Neuronal stem cell (in vitro differentiated cells): ENCODE measurements around the gene FAM72C.
"Not testable (repeated sequence)": the region's sequence is repeated elsewhere in the genome, so short reads cannot be mapped to it uniquely, and the experiment has no call there.

Experiments
- DNase-seq: peaks from one replicate; pipeline ENCODE4 v3.0.0-alpha.2; 2013; ENCODE audit warnings: low spot score
- H2AFZ ChIP-seq: one replicate; pipeline ENCODE4 v1.6.1; 2013; ENCODE audit warnings: mild to moderate bottlenecking, low read length, inconsistent platforms
- H2AK5ac ChIP-seq: 2 replicates; pipeline ENCODE4 v1.6.1; 2013; ENCODE audit warnings: low read depth, mild to moderate bottlenecking, inconsistent platforms, low read length, moderate library complexity, mixed read lengths
- H2BK120ac ChIP-seq: 2 replicates; pipeline ENCODE4 v1.6.1; 2013; ENCODE audit warnings: low read depth, mild to moderate bottlenecking, inconsistent platforms, low read length, moderate library complexity, mixed read lengths
- H2BK12ac ChIP-seq: one replicate; pipeline ENCODE4 v1.6.1; 2013; ENCODE audit warnings: low read length, inconsistent platforms
- H2BK15ac ChIP-seq: 2 replicates; pipeline ENCODE4 v1.6.1; 2013; ENCODE audit warnings: mild to moderate bottlenecking, low read length, inconsistent platforms, mixed read lengths
- H2BK5ac ChIP-seq: one replicate; pipeline ENCODE4 v1.6.1; 2013; ENCODE audit warnings: inconsistent platforms, mild to moderate bottlenecking, low read length, moderate library complexity
- H3K14ac ChIP-seq: one replicate; pipeline ENCODE4 v1.6.1; 2013; ENCODE audit warnings: low read length, inconsistent platforms
- H3K18ac ChIP-seq: 2 replicates; pipeline ENCODE4 v1.6.1; 2013; ENCODE audit warnings: low read length, inconsistent platforms
- H3K23ac ChIP-seq: 2 replicates; pipeline ENCODE4 v1.6.1; 2013; ENCODE audit warnings: low read depth, mild to moderate bottlenecking, mixed read lengths, low read length, inconsistent platforms; ENCODE audit not compliant: poor library complexity
- H3K27ac ChIP-seq: replicated peaks from 3 replicates; pipeline ENCODE4 v1.5.1; 2013; ENCODE audit warnings: low read length, inconsistent platforms
- H3K27me3 ChIP-seq, 3 experiments: 2 replicates each; pipeline ENCODE4 v1.6.1; 2013; ENCODE audit warnings: low read length in 3 of 3, mild to moderate bottlenecking in 2 of 3, inconsistent platforms in 1 of 3, low read depth in 1 of 3, mixed read lengths in 1 of 3, moderate library complexity in 1 of 3; ENCODE audit not compliant: control insufficient read depth in 3 of 3, insufficient read depth in 3 of 3
- H3K36me3 ChIP-seq, 2 donors: replicated peaks in 1 of 2; 2 replicates each; pipeline ENCODE4 v1.6.1; 2013; ENCODE audit warnings: low read length in 2 of 2; ENCODE audit not compliant: control insufficient read depth in 2 of 2, insufficient read depth in 2 of 2
- H3K4ac ChIP-seq: 2 replicates; pipeline ENCODE4 v1.6.1; 2013; ENCODE audit warnings: inconsistent platforms, mild to moderate bottlenecking, low read length, moderate library complexity
- H3K4me1 ChIP-seq, 2 donors: 1 replicate in 1 of 2; 2 replicates in 1 of 2; pipeline ENCODE4 v1.6.1; 2013; ENCODE audit warnings: low read length in 2 of 2, low read depth in 1 of 2; ENCODE audit not compliant: control insufficient read depth in 2 of 2, insufficient read depth in 1 of 2
- H3K4me2 ChIP-seq: one replicate; pipeline ENCODE4 v1.6.1; 2013; ENCODE audit warnings: mild to moderate bottlenecking, low read length, inconsistent platforms; ENCODE audit not compliant: insufficient read depth, poor library complexity, severe bottlenecking
- H3K4me3 ChIP-seq, 2 donors: 2 replicates each; pipeline ENCODE4 v1.5.1; 2013; ENCODE audit warnings: low read length in 2 of 2, mild to moderate bottlenecking in 2 of 2, inconsistent platforms in 1 of 2, moderate library complexity in 1 of 2
- H3K79me1 ChIP-seq: one replicate; pipeline ENCODE4 v1.6.1; 2013; ENCODE audit warnings: low read depth, mild to moderate bottlenecking, inconsistent platforms, low read length, moderate library complexity
- H3K9ac ChIP-seq: one replicate; pipeline ENCODE4 v1.6.1; 2013; ENCODE audit warnings: mild to moderate bottlenecking, low read depth, low read length, inconsistent platforms; ENCODE audit not compliant: poor library complexity
- H3K9me3 ChIP-seq, 2 donors: replicated peaks in 1 of 2; 2 replicates each; pipeline versions ENCODE3 to v1.6.1; 2013; ENCODE audit warnings: low read length in 2 of 2, mild to moderate bottlenecking in 2 of 2, inconsistent platforms in 1 of 2, low read depth in 1 of 2, mixed read lengths in 1 of 2, moderate library complexity in 1 of 2; ENCODE audit not compliant: control insufficient read depth in 2 of 2, insufficient read depth in 1 of 2
- H4K8ac ChIP-seq: one replicate; pipeline ENCODE4 v1.6.1; 2013; ENCODE audit warnings: low read depth, mild to moderate bottlenecking, inconsistent platforms, low read length, moderate library complexity
- H4K91ac ChIP-seq: one replicate; pipeline ENCODE4 v1.6.1; 2013; ENCODE audit warnings: low read length, low read depth, mild to moderate bottlenecking, inconsistent platforms; ENCODE audit not compliant: poor library complexity
- whole genome bisulfite sequencing, 2 donors: extraction: QIAGEN DNeasy Blood & Tissue Kit; methylation state at CpG; one replicate each; pipeline ENCODE4 v1.1.7; 2013; ENCODE audit warnings: missing lambda C conversion rate in 2 of 2, mixed read lengths in 1 of 2; ENCODE audit not compliant: insufficient read length in 2 of 2, insufficient replicate concordance in 1 of 2; ENCODE audit errors: extremely low coverage in 2 of 2; 5-methylcytosine and 5-hydroxymethylcytosine counted together

FAM72C gene

GRCh38 chr1:143936457-143937115, 35.2 kb downstream of the FAM72C start:
- H2BK5ac ChIP-seq, H2BK15ac ChIP-seq, H3K4me3 ChIP-seq, DNase-seq, H3K27ac ChIP-seq, H3K79me1 ChIP-seq, H3K18ac ChIP-seq, H4K91ac ChIP-seq, H2AFZ ChIP-seq, H3K4me2 ChIP-seq, H3K4me1 ChIP-seq, H3K23ac ChIP-seq, H3K36me3 ChIP-seq, H3K9me3 ChIP-seq, H3K27me3 ChIP-seq, H4K8ac ChIP-seq, H2BK120ac ChIP-seq, H3K4ac ChIP-seq, H3K14ac ChIP-seq, H2AK5ac ChIP-seq, H2BK12ac ChIP-seq, H3K9ac ChIP-seq: not testable (repeated sequence)
- WGBS, 2 donors, result no CpG with 5 or more reads among the region's 8 CpGs

GRCh38 chr1:143919127-143919526, 52.7 kb downstream of the FAM72C start:
- not testable (repeated sequence) for H2BK5ac ChIP-seq, H3K4me1 ChIP-seq, H3K18ac ChIP-seq, H3K4ac ChIP-seq, H3K27me3 ChIP-seq, H3K4me2 ChIP-seq, H2BK120ac ChIP-seq, H3K27ac ChIP-seq, H3K79me1 ChIP-seq, H4K8ac ChIP-seq, H3K14ac ChIP-seq, H3K9ac ChIP-seq, H2BK12ac ChIP-seq, H3K9me3 ChIP-seq, H4K91ac ChIP-seq, H2BK15ac ChIP-seq, H3K4me3 ChIP-seq, DNase-seq, H3K36me3 ChIP-seq, H2AK5ac ChIP-seq, H2AFZ ChIP-seq, H3K23ac ChIP-seq
- no CpG with 5 or more reads among the region's 2 CpGs for WGBS, 2 donors

GRCh38 chr1:143918552-143918951, 53.2 kb downstream of the FAM72C start:
- H3K36me3 ChIP-seq, H3K4ac ChIP-seq, H2BK5ac ChIP-seq, H3K9ac ChIP-seq, H3K27me3 ChIP-seq, H2BK15ac ChIP-seq, H3K27ac ChIP-seq, H2BK12ac ChIP-seq, H3K4me3 ChIP-seq, DNase-seq, H3K9me3 ChIP-seq, H4K91ac ChIP-seq, H2AFZ ChIP-seq, H3K14ac ChIP-seq, H3K18ac ChIP-seq, H3K4me2 ChIP-seq, H4K8ac ChIP-seq, H2BK120ac ChIP-seq, H3K79me1 ChIP-seq, H3K23ac ChIP-seq, H2AK5ac ChIP-seq, H3K4me1 ChIP-seq: not testable (repeated sequence)
- WGBS, 2 donors, result no CpG with 5 or more reads among the region's 3 CpGs

GRCh38 chr1:143913705-143914104, 58.1 kb downstream of the FAM72C start:
- not testable (repeated sequence) for H2BK5ac ChIP-seq, H2BK120ac ChIP-seq, H3K27me3 ChIP-seq, H3K79me1 ChIP-seq, H3K9me3 ChIP-seq, H3K23ac ChIP-seq, H2AK5ac ChIP-seq, H3K4me3 ChIP-seq, H3K14ac ChIP-seq, H3K4ac ChIP-seq, H2AFZ ChIP-seq, H2BK15ac ChIP-seq, H3K4me1 ChIP-seq, H3K27ac ChIP-seq, H2BK12ac ChIP-seq, DNase-seq, H3K18ac ChIP-seq, H4K91ac ChIP-seq, H4K8ac ChIP-seq, H3K36me3 ChIP-seq, H3K4me2 ChIP-seq, H3K9ac ChIP-seq
- WGBS, 2 donors, result no CpG with 5 or more reads among the region's 7 CpGs
